Vagina (tissue), 2 donors: Measurements from ENCODE around the gene SRP68. TPM values are rescaled to one million over a fixed set of nuclear protein-coding genes. Genes with fewer than 3 reads are reported as not detected.
"Not testable (repeated sequence)": the region's sequence is repeated elsewhere in the genome, so short reads cannot be mapped to it uniquely, and the experiment has no call there.

Experiments used
- DNase-seq, 2 donors: peaks; one replicate each; pipeline ENCODE4 v3.0.0-alpha.2; 2017; ENCODE audit errors: extremely low spot score in 2 of 2
- H3K27ac ChIP-seq: fragments of 200-600 bp; sonication (generic); one replicate; pipeline ENCODE4 v1.5.1; 2019
- H3K27me3 ChIP-seq: fragments of 200-600 bp; sonication (generic); one replicate; pipeline ENCODE4 v1.5.1; 2019
- H3K36me3 ChIP-seq, 2 donors: fragments of 200-600 bp; sonication (generic); one replicate each; pipeline ENCODE4 v1.5.1; 2017 to 2019
- H3K4me1 ChIP-seq: fragments of 200-600 bp; sonication (generic); one replicate; pipeline ENCODE4 v1.5.1; 2019
- H3K4me3 ChIP-seq, 2 donors: fragments of 200-600 bp; sonication (generic); 1 replicate in 1 of 2; 2 replicates in 1 of 2; pipeline ENCODE4 v1.5.1; 2016 to 2019
- H3K9me3 ChIP-seq: fragments of 200-600 bp; sonication (generic); one replicate; pipeline ENCODE4 v1.5.1; 2019
- POLR2A ChIP-seq, 2 donors: fragments of 450-650 bp; IDR thresholded peaks; one replicate each; pipeline ENCODE4 v1.6.1; 2017; ENCODE audit warnings: antibody characterized with exemption in 2 of 2, mild to moderate bottlenecking in 2 of 2, moderate library complexity in 2 of 2
- POLR2AphosphoS5 ChIP-seq, 2 donors: sonication (generic); formaldehyde crosslinking; IDR thresholded peaks; one replicate each; pipeline ENCODE4 v1.9.0; 2017; ENCODE audit warnings: antibody characterized with exemption in 2 of 2, mild to moderate bottlenecking in 2 of 2, low read depth in 1 of 2; ENCODE audit not compliant: insufficient read depth in 1 of 2
- intact Hi-C: fragments of 100-400 bp; cut with DNase I; formaldehyde crosslinking; loops from one replicate; pipeline ENCODE4 v1.15.1; 2023
- total RNA-seq: library from RNA; depleted of rRNA; stranded (reverse); fragments of >200 nt; gene quantifications from one replicate; pipeline ENCODE4 v1.2.3, GENCODE V29; 2016
- TF ChIP-seq, protein P1 (sequence below), 3 experiments: fragments of 450-650 bp in 2 of 3; fragments of 200-600 bp in 1 of 3; sonication (generic) in 1 of 3; IDR thresholded peaks; one replicate each; pipeline ENCODE4 v1.5.1; 2017 to 2019; ENCODE audit warnings: antibody characterized with exemption in 3 of 3, mild to moderate bottlenecking in 2 of 3, moderate library complexity in 2 of 3

The SRP68 gene
- total RNA-seq, 1 donor from 2014 or later = 52.8 TPM

DNA sequence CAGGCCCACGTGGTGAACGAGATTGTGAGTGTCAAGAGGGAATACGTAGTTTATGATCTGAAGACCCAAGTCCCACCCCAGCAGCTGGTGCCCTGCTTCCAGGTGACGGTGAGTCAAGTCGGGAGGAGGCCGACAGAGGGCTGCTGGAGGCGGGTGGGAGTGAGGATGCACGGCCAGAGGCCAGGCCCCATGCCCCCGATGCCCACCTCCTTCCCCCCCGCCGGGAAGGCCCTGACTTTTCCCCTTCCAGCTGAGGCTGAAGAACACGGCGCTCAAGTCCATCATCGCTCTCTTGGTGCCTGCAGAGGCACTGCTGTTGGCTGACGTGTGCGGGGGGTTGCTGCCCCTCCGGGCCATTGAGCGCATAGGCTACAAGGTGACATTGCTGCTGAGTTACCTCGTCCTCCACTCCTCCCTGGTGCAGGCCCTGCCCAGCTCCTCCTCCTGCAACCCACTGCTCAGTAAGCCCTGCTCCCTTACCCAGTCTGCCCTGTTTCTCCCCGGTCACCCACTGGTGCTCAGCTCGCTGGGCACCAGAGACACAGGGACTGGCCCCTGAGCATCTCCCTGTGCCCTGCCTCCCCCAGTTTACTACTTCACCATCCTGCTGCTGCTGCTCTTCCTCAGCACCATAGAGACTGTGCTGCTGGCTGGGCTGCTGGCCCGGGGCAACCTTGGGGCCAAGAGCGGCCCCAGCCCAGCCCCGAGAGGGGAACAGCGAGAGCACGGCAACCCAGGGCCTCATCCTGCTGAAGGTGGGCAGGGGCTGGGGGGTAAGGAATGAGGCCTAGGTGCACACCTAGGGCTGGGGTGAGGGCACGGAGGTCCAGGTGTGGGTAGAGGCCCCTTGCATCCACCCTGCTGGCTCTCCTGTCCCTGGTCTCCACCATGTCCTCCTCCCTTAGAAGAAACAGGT lies 9.2 kb upstream of the SRP68 start:
- H3K4me3 ChIP-seq = no peak overlapping the region
- DNase-seq = no peak
- H3K4me1 ChIP-seq = peaks cover 23% of the 10 kb centered on the region
- TF ChIP-seq POLR2AphosphoS5 (IDR thresholded peaks at IDR 0.05; ENCODE audit: insufficient read depth in 1 of 2, low read depth in 1 of 2) (peak in 1 of 2 donors; percentile 15), POLR2A (IDR thresholded peaks at IDR 0.05) (no peak)
- no peaks in the 10 kb centered on the region for H3K9me3 ChIP-seq
- intact Hi-C loops = no loop called here
- H3K27me3 ChIP-seq = peaks cover 5% of the 10 kb centered on the region
- H3K36me3 ChIP-seq = peaks cover 0 to 36% of the 10 kb centered on the region in 2 donors
- H3K27ac ChIP-seq = no peak overlapping the region

GRCh38 chr17:76080768-76081287 lies 8.5 kb upstream of the SRP68 start:
- Histone ChIP-seq H3K4me1 (peaks cover 30% of the 10 kb centered on the region), H3K27me3 (peaks cover 12% of the 10 kb centered on the region), H3K4me3 (no peak overlapping the region), H3K9me3 (no peaks in the 10 kb centered on the region), H3K36me3 (peaks cover 0 to 29% of the 10 kb centered on the region in 2 donors), H3K27ac (no peak overlapping the region)
- TF ChIP-seq POLR2AphosphoS5 (IDR thresholded peaks at IDR 0.05; ENCODE audit: insufficient read depth in 1 of 2, low read depth in 1 of 2) (no peak), POLR2A (IDR thresholded peaks at IDR 0.05) (no peak)
- TF ChIP-seq, protein P1, sequence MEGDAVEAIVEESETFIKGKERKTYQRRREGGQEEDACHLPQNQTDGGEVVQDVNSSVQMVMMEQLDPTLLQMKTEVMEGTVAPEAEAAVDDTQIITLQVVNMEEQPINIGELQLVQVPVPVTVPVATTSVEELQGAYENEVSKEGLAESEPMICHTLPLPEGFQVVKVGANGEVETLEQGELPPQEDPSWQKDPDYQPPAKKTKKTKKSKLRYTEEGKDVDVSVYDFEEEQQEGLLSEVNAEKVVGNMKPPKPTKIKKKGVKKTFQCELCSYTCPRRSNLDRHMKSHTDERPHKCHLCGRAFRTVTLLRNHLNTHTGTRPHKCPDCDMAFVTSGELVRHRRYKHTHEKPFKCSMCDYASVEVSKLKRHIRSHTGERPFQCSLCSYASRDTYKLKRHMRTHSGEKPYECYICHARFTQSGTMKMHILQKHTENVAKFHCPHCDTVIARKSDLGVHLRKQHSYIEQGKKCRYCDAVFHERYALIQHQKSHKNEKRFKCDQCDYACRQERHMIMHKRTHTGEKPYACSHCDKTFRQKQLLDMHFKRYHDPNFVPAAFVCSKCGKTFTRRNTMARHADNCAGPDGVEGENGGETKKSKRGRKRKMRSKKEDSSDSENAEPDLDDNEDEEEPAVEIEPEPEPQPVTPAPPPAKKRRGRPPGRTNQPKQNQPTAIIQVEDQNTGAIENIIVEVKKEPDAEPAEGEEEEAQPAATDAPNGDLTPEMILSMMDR (IDR thresholded peaks at IDR 0.05) = no peak
- intact Hi-C loops = no loop called here
- no peak for DNase-seq

GRCh38 chr17:76079956-76080767 lies 7.8 kb upstream of the SRP68 start:
- Histone ChIP-seq H3K27me3 (peaks cover 18% of the 10 kb centered on the region), H3K27ac (no peak overlapping the region), H3K4me3 (no peak overlapping the region), H3K9me3 (no peaks in the 10 kb centered on the region), H3K36me3 (peaks cover 0 to 22% of the 10 kb centered on the region in 2 donors), H3K4me1 (peaks cover 37% of the 10 kb centered on the region)
- no peak for DNase-seq
- intact Hi-C loops = no loop called here
- TF ChIP-seq, protein P1 (IDR thresholded peaks at IDR 0.05) = no peak
- no peak for TF ChIP-seq POLR2AphosphoS5 (IDR thresholded peaks at IDR 0.05; ENCODE audit: insufficient read depth in 1 of 2, low read depth in 1 of 2)

DNA sequence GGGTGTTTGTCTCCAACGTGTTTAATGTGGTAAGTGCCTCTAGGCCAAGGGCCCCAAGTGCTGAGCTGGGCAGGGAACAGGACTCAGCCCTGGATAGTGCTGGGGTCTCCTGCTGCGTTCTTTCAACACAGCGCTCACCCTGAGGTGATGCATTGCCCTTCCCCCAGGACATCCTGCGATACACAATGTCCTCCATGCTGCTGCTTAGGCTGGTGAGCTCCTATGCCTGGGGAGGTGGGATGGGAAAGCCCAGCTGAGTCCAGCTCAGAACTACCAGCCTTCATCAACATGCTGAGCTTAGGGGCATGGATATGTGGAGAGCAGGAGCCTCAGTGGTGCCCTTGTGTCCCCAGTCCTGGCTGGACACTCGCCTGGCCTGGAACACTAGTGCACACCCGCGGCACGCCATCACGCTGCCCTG lies 7.2 kb upstream of the SRP68 start:
- H3K36me3 ChIP-seq = peaks cover 0 to 16% of the 10 kb centered on the region in 2 donors
- H3K4me1 ChIP-seq = peaks cover 43% of the 10 kb centered on the region
- no peak overlapping the region for H3K27ac ChIP-seq
- H3K27me3 ChIP-seq = peaks cover 24% of the 10 kb centered on the region
- intact Hi-C loops = no loop called here
- TF ChIP-seq POLR2AphosphoS5 (IDR thresholded peaks at IDR 0.05; ENCODE audit: insufficient read depth in 1 of 2, low read depth in 1 of 2) = no peak
- no peak for TF ChIP-seq POLR2A (IDR thresholded peaks at IDR 0.05)
- TF ChIP-seq, protein P1 (IDR thresholded peaks at IDR 0.05) = no peak
- H3K9me3 ChIP-seq = no peaks in the 10 kb centered on the region
- no peak overlapping the region for H3K4me3 ChIP-seq
- DNase-seq = no peak

GRCh38 chr17:76078860-76079534 lies 6.7 kb upstream of the SRP68 start, which contains the start of gene ZACN:
Gene ZACN, plus strand, starts transcription at chr17:76079182. Its CDS starts 83 bp downstream, at chr17:76079265.
- no peak within 1 kb of the TSS for H3K4me3 ChIP-seq
- intact Hi-C loops = no loop called here
- H3K27me3 ChIP-seq = peaks cover 29% of the 10 kb centered on the region
- H3K9me3 ChIP-seq = no peaks in the 10 kb centered on the region
- H3K36me3 ChIP-seq = peaks cover 0 to 11% of the 10 kb centered on the region in 2 donors
- TF ChIP-seq POLR2A (IDR thresholded peaks at IDR 0.05) (no peak), POLR2AphosphoS5 (IDR thresholded peaks at IDR 0.05; ENCODE audit: insufficient read depth in 1 of 2, low read depth in 1 of 2) (no peak)
- TF ChIP-seq, protein P1 (IDR thresholded peaks at IDR 0.05) = no peak
- no peak within 1 kb of the TSS for H3K27ac ChIP-seq
- no peak for DNase-seq
- H3K4me1 ChIP-seq = peaks cover 48% of the 10 kb centered on the region

- H3K27ac ChIP-seq, intact Hi-C loops, DNase-seq, H3K9me3 ChIP-seq, H3K4me3 ChIP-seq, H3K36me3 ChIP-seq: not testable (repeated sequence)
- Histone ChIP-seq H3K4me1 (peaks cover 49% of the 10 kb centered on the region), H3K27me3 (peaks cover 32% of the 10 kb centered on the region)
These were observed 6.1 kb upstream of the SRP68 start for GRCh38 chr17:76078370-76078769.
